ENCODE results near the gene VANGL2. TPM values are rescaled to one million over a fixed set of nuclear protein-coding genes. Genes with fewer than 3 reads are reported as not detected.

VANGL2 gene
- polyA plus RNA-seq, 1 experiment: 0.33 TPM

DNA sequence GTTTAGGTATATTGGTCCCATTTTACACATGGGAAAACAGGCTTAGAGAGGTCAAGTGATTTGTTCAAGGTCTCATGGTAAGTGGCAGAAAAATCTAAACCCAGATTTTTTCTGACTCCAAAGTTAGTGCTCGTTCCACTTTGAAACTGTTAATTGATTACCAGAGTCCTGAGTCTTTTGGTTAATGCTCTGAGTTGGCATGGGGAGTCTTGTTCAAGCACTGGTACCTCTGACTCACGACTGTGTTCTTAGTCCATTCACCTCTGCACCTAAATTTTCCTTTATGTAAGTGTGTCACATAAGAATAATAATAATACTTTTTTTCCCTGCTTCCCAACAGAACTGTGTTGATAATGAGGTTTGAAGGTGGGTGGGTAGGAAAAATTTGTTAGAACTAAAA lies 59.3 kb downstream of the VANGL2 start:
- no peak for DNase-seq (ENCODE audit: low read depth)
- Histone ChIP-seq H3K4me3 (ENCODE audit: low read depth, low read length) (no peak overlapping the region), H3K27me3 (ENCODE audit: control insufficient read depth, insufficient read depth, low read length) (no peaks in the 10 kb centered on the region), H3K36me3 (ENCODE audit: control insufficient read depth, insufficient read depth, low read length) (no peaks in the 10 kb centered on the region)
- TF ChIP-seq, protein P1, sequence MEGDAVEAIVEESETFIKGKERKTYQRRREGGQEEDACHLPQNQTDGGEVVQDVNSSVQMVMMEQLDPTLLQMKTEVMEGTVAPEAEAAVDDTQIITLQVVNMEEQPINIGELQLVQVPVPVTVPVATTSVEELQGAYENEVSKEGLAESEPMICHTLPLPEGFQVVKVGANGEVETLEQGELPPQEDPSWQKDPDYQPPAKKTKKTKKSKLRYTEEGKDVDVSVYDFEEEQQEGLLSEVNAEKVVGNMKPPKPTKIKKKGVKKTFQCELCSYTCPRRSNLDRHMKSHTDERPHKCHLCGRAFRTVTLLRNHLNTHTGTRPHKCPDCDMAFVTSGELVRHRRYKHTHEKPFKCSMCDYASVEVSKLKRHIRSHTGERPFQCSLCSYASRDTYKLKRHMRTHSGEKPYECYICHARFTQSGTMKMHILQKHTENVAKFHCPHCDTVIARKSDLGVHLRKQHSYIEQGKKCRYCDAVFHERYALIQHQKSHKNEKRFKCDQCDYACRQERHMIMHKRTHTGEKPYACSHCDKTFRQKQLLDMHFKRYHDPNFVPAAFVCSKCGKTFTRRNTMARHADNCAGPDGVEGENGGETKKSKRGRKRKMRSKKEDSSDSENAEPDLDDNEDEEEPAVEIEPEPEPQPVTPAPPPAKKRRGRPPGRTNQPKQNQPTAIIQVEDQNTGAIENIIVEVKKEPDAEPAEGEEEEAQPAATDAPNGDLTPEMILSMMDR (IDR thresholded peaks at IDR 0.05; ENCODE audit: insufficient read depth, low read depth, low read length): no peak
- POLR2A ChIA-PET: no interaction called here
- CTCF ChIA-PET: no interaction called here

DNA sequence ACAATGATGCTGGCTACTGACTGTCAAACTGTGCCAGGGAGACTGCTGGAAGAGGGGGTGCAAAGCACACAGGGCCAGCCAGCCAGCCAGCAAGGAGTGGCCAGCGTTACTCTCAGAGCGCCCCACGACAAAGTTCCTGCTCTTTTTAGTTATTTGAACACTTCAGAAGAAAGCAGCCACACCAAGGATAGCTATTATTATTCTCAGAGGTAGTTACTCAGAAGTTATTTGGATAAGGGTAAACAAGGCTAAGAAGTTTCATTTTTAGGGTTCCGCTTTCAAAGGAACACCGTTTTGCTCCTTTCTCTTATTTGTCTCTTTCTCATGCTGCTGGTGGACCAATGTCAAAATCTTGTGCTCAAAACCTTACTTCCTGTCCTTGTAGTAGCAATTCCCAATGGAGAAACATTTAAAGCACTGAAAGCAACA lies 59.9 kb downstream of the VANGL2 start:
- H3K27me3 ChIP-seq (ENCODE audit: control insufficient read depth, insufficient read depth, low read length): no peaks in the 10 kb centered on the region
- no peaks in the 10 kb centered on the region for H3K36me3 ChIP-seq (ENCODE audit: control insufficient read depth, insufficient read depth, low read length)
- H3K4me3 ChIP-seq (ENCODE audit: low read depth, low read length): no peak overlapping the region
- DNase-seq (ENCODE audit: low read depth): no peak
- ChIA-PET CTCF (no interaction called here), POLR2A (no interaction called here)
- TF ChIP-seq, protein P1 (IDR thresholded peaks at IDR 0.05; ENCODE audit: insufficient read depth, low read depth, low read length): no peak

DNA sequence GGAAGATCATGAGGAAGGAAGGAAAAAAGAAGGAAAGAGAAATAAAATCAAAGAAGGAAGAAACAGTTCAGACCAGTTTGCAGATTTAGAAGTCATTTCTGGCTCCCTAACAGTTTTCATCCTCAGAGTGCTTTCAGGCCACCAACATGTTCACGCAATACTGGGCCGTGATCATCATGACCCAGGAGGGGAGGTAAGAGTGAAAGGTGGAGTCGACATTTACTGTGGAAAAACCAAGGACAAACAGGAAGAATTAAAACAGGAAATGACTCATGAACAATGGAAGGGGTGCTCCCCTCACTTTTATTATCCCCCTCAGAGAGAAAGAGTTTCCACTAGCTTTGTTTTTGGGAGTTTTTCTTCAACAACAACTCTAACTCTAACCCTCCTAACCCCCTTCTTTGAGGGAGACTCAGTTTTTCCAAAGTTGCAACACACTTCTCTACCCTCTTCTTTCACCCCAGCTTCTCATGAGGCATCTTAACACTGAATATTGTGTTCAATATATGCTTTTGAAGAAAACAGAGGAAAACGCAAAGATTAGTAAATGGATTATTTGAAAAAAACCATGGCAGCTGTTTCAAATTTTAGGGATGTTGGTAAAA lies 60.4 kb downstream of the VANGL2 start:
- POLR2A ChIA-PET: no interaction called here
- Histone ChIP-seq H3K27me3 (ENCODE audit: control insufficient read depth, insufficient read depth, low read length) (no peaks in the 10 kb centered on the region), H3K4me3 (ENCODE audit: low read depth, low read length) (no peak overlapping the region), H3K36me3 (ENCODE audit: control insufficient read depth, insufficient read depth, low read length) (no peaks in the 10 kb centered on the region)
- DNase-seq (ENCODE audit: low read depth): no peak
- CTCF ChIA-PET: no interaction called here
- TF ChIP-seq, protein P1 (IDR thresholded peaks at IDR 0.05; ENCODE audit: insufficient read depth, low read depth, low read length): no peak

DNA sequence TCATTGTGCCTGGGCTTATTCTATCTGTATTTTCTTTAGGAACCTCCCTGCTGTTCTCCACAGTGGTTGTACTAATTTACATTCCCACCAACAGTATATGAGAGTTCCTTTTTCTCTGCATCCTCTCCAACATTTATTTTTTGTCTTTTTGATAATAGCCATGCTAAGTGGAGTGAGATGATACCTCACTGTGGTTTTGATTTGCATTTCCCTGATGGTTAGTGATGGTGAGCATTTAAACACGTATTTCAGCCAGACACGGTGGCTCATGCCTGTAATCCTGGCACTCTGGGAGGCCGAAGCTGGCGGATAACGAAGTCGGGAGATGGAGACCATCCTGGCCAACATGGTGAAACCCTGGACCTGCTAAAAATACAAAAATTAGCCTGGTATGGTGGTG lies 64.8 kb downstream of the VANGL2 start:
- ChIA-PET CTCF (no interaction called here), POLR2A (no interaction called here)
- DNase-seq (ENCODE audit: low read depth): no peak
- TF ChIP-seq, protein P1 (IDR thresholded peaks at IDR 0.05; ENCODE audit: insufficient read depth, low read depth, low read length): no peak
- Histone ChIP-seq H3K27me3 (ENCODE audit: control insufficient read depth, insufficient read depth, low read length) (no peaks in the 10 kb centered on the region), H3K36me3 (ENCODE audit: control insufficient read depth, insufficient read depth, low read length) (no peaks in the 10 kb centered on the region), H3K4me3 (ENCODE audit: low read depth, low read length) (no peak overlapping the region)

DNA sequence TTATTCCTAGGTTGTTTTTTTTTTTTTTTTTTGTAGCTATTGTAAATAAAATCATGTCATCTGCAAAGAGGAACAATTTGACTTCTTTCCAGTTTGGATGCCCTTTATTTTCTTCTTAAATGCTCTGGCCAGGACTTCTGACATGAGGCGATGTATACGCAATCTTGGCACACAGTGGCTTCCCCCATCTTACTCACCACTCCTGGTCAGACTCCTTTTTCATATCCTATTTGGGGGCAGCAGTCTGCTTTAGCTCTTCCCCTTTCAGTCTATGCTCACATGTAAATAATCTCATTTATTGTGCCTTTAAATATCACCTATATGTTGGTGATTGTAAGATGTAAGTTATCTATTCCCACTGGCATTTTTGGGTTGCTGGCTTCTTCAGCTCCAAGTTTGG lies 66.6 kb downstream of the VANGL2 start:
- Histone ChIP-seq H3K27me3 (ENCODE audit: control insufficient read depth, insufficient read depth, low read length) (no peaks in the 10 kb centered on the region), H3K36me3 (ENCODE audit: control insufficient read depth, insufficient read depth, low read length) (no peaks in the 10 kb centered on the region), H3K4me3 (ENCODE audit: low read depth, low read length) (no peak overlapping the region)
- TF ChIP-seq, protein P1 (IDR thresholded peaks at IDR 0.05; ENCODE audit: insufficient read depth, low read depth, low read length): no peak
- DNase-seq (ENCODE audit: low read depth): no peak
- ChIA-PET POLR2A (no interaction called here), CTCF (no interaction called here)
